ENCODE measurements around the gene ZMIZ1. TPM values are rescaled to one million over a fixed set of nuclear protein-coding genes. Genes with fewer than 3 reads are reported as not detected.

Gene ZMIZ1
- total RNA-seq, 2 experiments from 2014 or later = 38.3 to 41.6 TPM

DNA sequence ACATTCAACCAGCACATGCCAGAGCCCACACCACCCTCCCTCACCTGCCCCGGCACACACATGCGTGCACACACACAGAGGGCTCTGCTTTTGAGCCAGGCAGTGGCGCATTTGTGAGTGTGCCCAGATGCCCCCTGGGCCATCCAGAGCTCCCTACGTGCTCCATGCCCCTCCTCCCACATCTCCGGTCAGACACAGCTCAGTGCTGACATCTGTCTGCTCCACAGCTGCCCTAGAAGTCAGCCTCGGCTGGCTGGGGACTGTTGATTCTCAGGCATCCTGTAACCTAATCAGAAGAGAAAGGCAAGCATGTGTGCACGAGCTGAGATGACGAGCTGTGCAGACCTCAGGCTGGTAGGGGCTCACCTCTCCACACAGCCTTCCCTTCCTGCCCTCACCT, 135.1 kb downstream of the ZMIZ1 start:
- CTCF ChIA-PET = interaction anchor here (2.1 to 2.6 kb wide), 2 partner anchors 9 to 12 kb away, joined by 8 to 9 read pairs; no protein-coding TSS in a partner anchor
- POLR2A ChIA-PET = no interaction called here

DNA sequence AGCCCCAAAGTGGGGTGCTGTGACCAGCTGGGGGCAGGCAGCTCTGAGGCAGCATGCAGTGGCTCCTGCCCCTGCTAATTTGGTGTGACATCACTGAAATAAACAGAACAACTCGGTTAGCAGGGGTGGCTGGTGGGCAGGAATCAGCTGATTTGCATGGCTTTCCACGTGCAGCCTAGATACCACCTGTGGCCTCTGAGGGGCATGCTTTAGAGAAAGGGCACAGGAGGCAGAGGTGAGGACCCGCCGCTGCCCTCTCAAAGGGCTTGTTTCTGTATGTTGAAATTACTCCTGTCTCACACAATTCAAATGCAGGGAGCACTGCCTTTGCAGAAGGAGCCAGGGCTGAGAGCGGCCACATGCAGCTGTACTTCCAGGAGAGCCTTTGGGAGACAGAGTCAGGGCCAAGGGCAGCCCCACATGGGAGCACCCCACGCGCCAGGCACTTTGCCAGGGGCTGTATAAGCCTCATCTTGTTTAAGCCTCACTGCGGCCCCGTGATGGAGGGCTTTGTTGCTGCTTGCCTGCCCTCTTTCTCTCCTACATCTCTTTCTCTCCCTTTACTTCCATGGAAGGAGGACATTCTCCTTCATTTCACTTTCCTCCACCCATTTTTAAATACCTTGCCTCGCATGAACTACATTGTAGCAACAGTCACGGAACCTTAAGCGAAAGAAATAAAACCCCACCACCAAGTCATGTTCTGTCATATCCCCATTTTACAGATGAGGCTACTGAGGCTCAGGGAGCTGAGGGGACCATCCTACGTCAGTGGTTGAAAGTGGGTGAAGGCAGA, 137.7 kb downstream of the ZMIZ1 start:
- ChIA-PET CTCF (interaction anchor here (1.0 to 1.2 kb wide), 2 partner anchors 9 to 11 kb away, joined by 4 read pairs; no protein-coding TSS in a partner anchor), POLR2A (no interaction called here)

DNA sequence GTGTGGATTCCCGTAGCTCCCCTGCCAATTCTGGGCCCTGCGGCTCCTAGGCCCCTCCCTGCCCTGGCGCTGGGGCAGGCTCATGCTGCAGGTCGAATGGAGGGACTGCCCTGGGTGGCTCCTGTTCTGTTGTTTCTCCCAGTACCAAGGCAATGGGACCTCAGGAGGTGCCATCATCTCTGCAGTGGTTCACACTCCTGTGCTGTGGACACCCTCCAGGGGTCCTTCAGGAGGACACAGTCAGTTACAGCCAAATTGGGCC, 138.3 kb downstream of the ZMIZ1 start:
- CTCF ChIA-PET = no interaction called here
- POLR2A ChIA-PET = no interaction called here

DNA sequence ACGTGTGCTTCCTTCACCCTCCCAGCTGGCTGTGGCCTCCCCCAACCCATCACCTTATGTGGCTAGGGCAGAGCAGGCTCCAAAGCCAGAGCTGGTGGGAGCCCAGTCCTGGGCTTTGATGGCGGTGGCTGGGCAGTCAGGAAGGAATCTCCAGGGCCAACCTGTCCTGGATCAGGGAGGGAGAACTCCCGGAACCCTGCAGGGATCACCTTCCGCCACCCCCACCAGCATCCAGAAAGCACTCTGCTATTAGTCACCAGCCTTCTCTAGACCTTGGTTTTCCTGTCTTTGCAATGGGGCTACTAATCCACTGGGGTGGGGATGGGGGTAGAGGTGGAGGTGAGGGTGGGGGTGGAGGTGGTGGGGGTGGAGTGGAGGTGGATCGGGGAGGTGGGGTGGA, 139.0 kb downstream of the ZMIZ1 start:
- POLR2A ChIA-PET = no interaction called here

DNA sequence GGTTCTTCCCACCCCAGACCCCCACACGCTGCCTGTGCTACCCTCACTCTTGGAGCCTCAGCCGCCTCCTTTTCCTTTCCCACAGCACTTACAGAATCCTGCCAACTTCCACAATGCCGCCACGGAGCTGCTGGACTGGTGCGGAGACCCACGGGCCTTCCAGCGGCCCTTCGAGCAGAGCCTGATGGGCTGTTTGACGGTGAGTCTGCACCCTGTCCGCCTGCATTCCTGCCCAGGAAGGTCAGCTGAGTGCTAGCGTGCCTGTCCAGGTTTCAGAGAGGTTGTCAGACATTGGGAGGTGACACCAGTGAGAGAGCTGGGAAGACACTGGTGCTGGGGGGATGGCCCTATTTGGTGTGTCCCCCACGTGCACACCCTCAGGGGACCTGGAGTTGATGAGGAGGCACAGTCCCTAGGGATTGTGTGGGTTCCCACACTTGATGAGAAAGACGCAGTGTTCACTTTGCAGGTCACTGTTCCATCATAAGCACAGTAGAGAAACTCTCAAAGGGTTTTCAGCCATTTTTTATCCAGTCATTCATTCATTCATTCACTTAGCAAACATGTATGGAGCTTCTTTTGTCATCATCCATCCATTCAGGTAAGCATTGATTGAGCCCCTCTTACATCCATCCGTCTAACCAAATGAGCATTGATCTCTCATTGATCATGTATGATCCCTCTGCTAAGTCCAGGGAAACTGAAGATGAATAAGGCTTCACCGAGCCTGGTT, 139.7 kb downstream of the ZMIZ1 start:
- ChIA-PET CTCF (no interaction called here), POLR2A (no interaction called here)

More for the DNA sequence above, 139.0 kb downstream of the ZMIZ1 start:
- CTCF ChIA-PET = no interaction called here

DNA sequence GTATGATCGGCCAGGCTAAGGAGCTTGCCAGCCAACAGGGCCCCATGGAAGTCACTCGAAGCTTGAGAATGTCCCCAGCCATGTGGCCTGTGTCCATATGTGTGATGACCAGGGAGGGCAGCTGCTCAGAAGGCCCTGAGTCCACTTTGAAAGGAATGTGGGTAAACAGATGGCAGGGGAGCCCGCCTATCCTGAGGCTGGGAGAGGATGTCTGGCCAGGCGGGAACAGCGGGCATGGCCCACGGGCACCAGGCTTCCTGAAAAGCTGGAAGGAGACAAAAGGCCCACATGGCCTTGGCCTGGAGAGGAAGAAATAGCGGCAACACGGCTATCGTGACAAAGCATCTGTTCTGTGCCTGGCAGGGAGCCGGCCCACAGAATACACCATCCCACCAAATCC, 140.6 kb downstream of the ZMIZ1 start:
- ChIA-PET POLR2A (no interaction called here), CTCF (no interaction called here)

DNA sequence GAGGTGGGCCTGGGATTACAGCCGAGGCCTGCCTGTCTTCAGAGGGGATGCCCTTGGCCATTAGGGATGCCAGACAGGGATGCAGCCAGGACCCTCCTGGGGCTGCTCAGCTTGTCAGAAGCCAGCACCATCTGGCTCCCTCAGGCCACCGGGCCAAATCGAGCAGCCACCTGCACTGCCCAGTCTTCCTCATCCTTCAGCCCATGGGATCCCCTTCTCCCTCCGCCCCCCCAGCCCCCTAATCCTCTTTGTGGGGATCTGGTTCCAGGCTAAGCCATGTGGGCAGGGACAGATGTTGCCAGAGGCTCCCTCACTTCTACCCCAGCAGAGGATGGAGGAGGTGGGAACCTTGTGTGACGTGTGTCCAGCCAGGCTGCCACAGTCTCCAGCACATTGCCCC, 141.1 kb downstream of the ZMIZ1 start:
- POLR2A ChIA-PET = no interaction called here
- CTCF ChIA-PET = no interaction called here

DNA sequence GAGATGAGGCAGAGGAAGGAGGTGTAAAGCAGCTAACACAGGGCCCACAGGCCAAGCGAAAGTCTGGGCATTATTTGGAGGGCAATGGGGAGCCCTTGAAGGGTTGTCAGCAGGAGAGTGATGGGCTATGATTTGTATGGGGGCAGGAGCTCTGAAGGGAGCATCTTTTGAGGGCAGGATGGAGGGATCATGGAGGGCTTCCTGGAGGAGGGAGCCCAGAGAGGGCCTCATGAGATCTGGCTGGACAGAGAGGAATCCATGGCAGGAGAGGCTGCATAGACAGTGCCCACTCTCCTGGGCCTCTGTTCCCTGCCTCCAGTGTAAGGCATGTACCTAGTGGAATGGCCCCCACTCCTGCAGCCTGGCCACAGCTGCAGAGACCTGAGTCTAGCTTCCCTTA, 141.9 kb downstream of the ZMIZ1 start:
- ChIA-PET POLR2A (no interaction called here), CTCF (no interaction called here)

DNA sequence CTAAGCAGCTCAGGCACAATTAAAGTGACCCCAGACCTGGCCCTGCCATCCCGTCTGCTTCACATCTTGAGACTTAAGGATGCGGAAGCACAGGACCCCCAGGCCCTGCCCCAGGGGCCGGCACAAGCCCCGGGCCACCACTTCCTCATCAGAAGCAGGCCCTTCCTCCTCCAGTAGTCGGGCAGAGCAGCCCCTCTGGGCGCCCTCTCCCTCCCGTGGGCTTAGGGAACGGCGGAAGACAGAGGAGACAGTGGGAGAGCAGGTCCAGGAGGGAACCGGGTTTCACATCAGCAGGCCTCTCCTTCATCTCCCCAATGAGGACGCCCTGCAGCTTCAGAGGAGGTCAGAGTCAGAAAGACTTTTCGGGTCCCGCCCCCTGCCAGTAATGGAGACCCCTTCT, 142.8 kb downstream of the ZMIZ1 start:
- ChIA-PET CTCF (interaction anchor here (2.2 kb wide), 1 partner anchor 10 kb away, joined by 7 read pairs; no protein-coding TSS in a partner anchor), POLR2A (no interaction called here)

DNA sequence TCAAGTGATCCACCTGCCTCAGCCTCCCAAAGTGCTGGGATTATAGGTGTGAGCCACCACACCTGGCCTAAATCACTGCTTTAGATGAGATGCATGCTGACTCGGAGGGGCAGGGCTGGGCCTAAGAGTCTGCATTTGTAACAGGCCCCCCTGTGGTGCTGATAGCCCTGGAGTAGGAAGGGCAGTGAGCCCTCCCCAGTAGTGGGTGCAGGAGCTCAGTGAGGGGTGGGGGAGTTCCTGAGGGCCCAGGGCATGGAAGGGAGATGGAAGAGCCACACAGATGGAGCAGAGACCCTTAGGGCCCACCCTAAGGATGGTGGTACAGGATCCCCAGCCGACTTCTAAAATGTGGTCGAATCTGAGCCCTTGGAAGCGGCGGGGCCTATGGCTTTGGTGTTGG, 146.8 kb downstream of the ZMIZ1 start:
- ChIA-PET POLR2A (no interaction called here), CTCF (interaction anchor here (0.6 kb wide), 1 partner anchor 252 kb away, joined by 3 read pairs; no protein-coding TSS in a partner anchor)

DNA sequence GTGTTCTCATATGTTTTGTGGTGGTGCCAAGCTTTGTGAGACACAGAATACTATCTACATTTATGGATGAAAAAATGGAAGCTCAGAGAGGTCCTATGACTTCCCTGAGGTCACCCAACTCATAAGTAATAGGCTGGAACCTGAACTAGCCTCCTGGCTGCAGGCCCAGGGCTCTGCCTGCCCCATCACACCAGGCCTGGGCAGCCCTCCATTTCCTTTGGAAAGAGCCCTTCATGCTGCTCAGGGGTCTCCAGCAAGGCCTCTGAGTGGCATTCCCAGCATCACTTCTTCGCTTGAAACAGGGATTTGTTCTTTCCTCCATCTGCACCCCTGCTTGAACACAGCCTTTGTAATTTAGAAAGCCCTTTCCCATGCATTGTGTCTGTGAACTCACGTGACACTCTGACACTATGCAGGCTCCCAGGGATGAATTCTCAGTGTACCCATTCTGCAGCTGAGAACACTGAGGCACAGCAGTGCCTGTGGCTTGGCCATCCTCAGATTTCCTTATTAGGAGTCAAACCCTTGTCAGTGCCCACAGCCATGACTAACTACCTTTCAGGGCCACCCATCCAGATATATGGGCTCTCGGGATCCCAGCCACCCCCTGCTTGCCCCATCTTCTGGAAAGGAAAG, 150.7 kb downstream of the ZMIZ1 start:
- ChIA-PET POLR2A (no interaction called here), CTCF (no interaction called here)

DNA sequence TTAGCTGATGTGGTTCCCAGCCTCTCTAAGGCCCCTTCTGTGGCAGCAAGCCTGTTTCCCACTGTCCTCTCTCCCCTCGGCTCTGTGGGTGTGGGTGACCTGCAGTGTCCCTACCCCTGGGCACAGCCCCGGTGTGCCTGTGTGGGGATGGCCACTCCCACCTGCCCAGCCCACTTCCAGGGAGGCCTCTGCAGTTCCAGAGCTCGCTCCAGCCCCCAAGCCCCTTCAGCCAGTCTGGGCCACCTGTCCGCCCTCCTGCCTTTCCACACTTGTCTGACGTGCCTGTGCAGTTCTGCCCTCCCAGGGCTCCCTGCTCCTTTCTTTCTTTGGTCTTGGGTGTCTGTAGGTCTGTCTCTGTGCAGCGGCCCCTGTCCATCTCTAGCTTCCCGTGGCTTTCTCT, 151.5 kb downstream of the ZMIZ1 start:
- ChIA-PET POLR2A (no interaction called here), CTCF (no interaction called here)

DNA sequence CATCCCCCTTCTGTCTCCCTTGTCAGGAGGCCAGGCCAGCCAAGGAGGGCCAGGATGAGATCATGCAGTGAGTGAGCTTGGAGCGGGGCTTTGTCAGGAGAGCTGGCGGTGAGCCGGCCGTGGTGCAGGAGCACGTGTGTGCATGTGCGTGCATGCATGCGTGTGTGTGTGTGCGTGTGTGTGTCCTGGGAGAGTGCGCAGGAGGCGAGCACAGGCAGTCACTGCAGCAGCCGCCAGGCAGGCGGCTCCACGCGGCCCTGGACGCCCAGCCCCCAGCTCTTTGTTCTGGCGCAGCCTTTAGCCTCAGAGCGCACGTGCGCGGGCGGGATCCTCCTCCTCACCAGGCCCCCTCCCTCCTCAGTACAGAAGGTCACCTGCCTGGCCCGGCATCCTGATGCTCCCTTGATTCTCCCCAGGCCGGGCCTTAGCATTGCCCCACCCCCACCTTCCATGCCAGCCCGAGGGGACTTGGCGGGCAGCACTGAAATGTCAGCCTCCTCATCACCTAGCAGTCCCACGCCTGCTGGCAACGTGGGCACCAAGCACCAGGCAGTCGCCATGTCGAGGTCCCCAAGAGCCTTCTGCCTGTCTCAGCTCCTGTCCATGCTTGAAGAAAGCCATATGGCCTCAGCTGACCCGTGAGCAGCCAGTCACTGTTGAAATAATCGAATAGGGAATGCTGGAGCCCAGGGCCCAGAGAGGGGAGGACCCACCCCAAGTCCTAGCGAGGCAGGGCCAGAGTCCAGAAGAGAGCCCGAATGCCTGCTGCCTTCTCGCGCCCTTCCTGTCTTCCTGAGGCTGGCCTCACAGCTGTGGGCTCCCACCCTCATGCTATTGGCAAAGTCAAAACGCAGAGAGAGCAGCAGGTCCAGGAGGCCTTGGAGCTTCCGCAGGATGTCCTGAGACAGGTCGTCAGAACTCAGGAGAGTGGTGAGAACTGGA, 152.6 kb downstream of the ZMIZ1 start:
- ChIA-PET POLR2A (no interaction called here), CTCF (no interaction called here)

DNA sequence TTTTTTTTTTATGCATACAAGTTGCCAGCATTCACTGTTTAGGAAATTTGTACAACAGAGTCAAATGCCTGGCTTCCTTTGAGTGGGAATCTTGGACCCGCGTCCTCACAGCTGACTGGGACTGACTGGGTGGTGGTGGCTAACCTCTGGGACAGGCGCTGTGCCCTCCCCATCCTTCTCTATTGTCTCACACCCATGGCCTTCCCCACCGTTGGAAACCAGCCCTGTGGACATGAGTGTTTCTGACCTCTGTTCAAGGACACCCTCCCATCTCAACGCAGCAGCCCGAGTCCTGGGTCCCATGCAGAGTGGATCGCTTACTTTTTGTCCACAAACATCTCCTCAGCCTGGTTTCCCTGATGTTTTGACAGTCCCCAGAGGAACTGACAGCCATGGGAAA, 153.4 kb downstream of the ZMIZ1 start:
- ChIA-PET CTCF (no interaction called here), POLR2A (no interaction called here)

DNA sequence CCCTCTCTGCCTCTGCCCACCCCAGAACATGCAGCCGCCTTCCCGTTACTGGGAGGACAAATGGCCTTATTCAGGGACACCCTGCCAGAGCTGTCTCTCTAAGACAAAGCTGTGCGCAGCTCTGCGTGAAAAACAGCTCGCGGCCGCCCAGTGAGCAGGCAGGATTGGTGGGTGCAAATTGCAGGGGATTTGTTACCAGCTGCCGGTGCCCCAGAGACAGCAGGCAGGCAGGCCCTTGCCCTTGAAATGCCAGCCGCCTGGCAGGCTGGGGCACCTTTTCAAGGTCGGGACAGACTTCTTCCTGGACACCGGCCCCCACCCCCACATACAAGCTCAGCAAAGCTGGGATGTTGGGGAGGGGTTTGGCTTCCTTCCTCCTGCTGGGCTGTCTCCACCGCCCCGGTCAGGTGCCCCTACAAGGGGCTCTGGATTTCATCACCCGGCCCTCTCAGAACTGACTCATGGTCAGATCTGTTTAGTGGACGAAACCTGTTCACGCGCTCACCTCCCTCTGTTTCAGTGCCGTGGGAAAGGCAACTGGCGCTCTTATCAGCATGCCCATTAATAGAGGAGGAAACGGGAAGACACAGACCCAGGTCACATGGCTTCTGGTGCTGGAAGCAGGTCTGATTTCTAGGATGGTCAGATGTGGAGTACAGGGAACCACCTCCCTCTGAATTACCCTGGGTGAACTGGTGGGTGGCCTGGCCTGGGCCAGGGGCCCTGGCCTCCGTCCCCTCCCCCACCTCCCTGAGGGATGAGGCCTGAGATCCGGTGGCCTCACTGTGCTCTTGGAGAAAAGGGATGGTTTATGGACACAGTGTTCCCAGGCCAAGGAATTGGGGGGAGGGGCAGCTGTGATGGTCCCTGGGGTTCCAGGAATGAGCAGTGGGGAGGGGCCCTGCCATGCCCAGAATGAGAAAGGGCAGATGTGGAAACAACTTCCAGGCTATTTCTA, 154.6 kb downstream of the ZMIZ1 start:
- POLR2A ChIA-PET = no interaction called here
- CTCF ChIA-PET = no interaction called here

DNA sequence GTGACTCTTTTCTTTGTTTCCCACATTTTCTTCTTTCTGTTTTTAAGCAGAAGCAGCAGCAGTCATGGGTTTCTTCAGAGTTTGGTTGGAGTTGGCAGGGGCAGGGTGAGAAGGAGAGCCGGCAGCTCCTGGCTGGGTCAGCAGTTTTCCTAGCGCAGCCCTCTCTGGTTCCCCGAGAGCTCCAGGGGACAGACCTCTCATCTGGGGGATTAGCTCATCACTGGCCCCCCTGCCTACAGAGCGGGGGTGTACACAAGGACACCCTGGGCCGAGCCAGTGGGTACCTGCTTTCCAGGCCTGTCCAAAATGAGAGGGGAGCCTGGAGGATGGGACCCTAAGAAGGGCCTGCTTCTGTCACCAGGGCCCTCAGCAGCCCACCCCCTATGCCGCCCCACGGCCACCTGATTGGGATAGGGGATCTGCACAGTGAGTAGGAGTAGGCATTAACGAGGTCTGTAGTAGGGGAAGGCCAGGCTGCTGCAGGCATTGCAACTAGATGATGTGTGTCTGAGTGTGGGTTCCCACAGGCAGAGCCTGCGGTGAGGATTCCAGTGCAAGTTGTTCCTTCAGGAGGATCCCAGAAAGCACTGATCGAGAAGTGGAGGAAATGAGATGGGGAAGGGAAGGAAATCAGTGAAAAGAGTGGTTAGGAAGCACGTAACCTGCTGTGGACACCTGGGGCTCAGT, 155.6 kb downstream of the ZMIZ1 start:
- ChIA-PET CTCF (no interaction called here), POLR2A (no interaction called here)

DNA sequence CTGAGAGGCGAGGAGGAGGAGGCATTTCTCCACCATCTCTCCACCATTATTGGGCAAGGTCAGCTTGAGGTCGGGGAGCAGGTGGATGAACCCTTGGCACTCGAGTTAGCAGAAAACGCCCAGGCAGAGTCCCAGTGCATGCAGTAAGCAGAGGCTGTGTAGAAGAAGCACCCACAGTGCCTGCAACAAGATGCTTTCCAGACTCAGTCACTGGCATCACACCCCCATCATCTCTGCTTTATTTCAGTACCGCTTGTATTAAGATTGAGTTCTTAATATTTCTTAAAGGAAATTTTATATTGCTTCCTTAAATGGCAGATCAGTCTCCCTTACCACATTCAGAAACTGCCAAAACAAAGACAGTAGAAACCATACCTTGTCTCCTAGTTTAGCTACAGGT, 156.2 kb downstream of the ZMIZ1 start:
- CTCF ChIA-PET = interaction anchor here (1.6 kb wide), 1 partner anchor 30 kb away, joined by 4 read pairs; no protein-coding TSS in a partner anchor
- POLR2A ChIA-PET = no interaction called here
